ENCODE results near the gene PRDM5. TPM values are rescaled to one million over a fixed set of nuclear protein-coding genes. Genes with fewer than 3 reads are reported as not detected.

The PRDM5 gene
- total RNA-seq, 1 experiment from 2014 or later, result 8.3 TPM

GRCh38 chr4:120723986-120724385 is 198.5 kb downstream of the PRDM5 start:
- intact Hi-C loops (cut with micrococcal nuclease; ENCODE audit: unreplicated experiment), result no loop called here
- BruUV-seq (replicated peaks), result no TSS peak
- Mint-ChIP-seq H3K27me3 (ENCODE audit: unreplicated experiment) (no peaks in the 10 kb centered on the region), H3K27ac (ENCODE audit: unreplicated experiment) (no peak overlapping the region), H3K4me3 (ENCODE audit: low read depth, unreplicated experiment) (no peak overlapping the region), H3K36me3 (ENCODE audit: insufficient read depth, unreplicated experiment) (no peaks in the 10 kb centered on the region), H3K9me3 (ENCODE audit: low read depth, unreplicated experiment) (no peaks in the 10 kb centered on the region), H3K4me1 (ENCODE audit: low read depth, unreplicated experiment) (no peaks in the 10 kb centered on the region)
- TF ChIP-seq CTCF (IDR thresholded peaks at IDR 0.05; ENCODE audit: unreplicated experiment), result no peak
- no peak for DNase-seq
- CTCF ChIA-PET, result no interaction called here

GRCh38 chr4:120723105-120723504 is 199.4 kb downstream of the PRDM5 start:
- H3K4me1 Mint-ChIP-seq (ENCODE audit: low read depth, unreplicated experiment), result no peaks in the 10 kb centered on the region
- DNase-seq, result no peak
- H3K36me3 Mint-ChIP-seq (ENCODE audit: insufficient read depth, unreplicated experiment), result no peaks in the 10 kb centered on the region
- TF ChIP-seq CTCF (IDR thresholded peaks at IDR 0.05; ENCODE audit: unreplicated experiment), result no peak
- no peak overlapping the region for H3K27ac Mint-ChIP-seq (ENCODE audit: unreplicated experiment)
- H3K4me3 Mint-ChIP-seq (ENCODE audit: low read depth, unreplicated experiment), result no peak overlapping the region
- intact Hi-C loops (cut with micrococcal nuclease; ENCODE audit: unreplicated experiment), result no loop called here
- CTCF ChIA-PET, result no interaction called here
- no TSS peak for BruUV-seq (replicated peaks)
- H3K9me3 Mint-ChIP-seq (ENCODE audit: low read depth, unreplicated experiment), result no peaks in the 10 kb centered on the region
- H3K27me3 Mint-ChIP-seq (ENCODE audit: unreplicated experiment), result no peaks in the 10 kb centered on the region

GRCh38 chr4:120722655-120723054 is 199.9 kb downstream of the PRDM5 start:
- H3K4me3 Mint-ChIP-seq (ENCODE audit: low read depth, unreplicated experiment), result no peak overlapping the region
- H3K27me3 Mint-ChIP-seq (ENCODE audit: unreplicated experiment), result no peaks in the 10 kb centered on the region
- H3K4me1 Mint-ChIP-seq (ENCODE audit: low read depth, unreplicated experiment), result no peaks in the 10 kb centered on the region
- no peaks in the 10 kb centered on the region for H3K36me3 Mint-ChIP-seq (ENCODE audit: insufficient read depth, unreplicated experiment)
- no peak overlapping the region for H3K27ac Mint-ChIP-seq (ENCODE audit: unreplicated experiment)
- CTCF ChIA-PET, result no interaction called here
- H3K9me3 Mint-ChIP-seq (ENCODE audit: low read depth, unreplicated experiment), result no peaks in the 10 kb centered on the region
- no peak for DNase-seq
- no TSS peak for BruUV-seq (replicated peaks)
- TF ChIP-seq CTCF (IDR thresholded peaks at IDR 0.05; ENCODE audit: unreplicated experiment), result no peak
- intact Hi-C loops (cut with micrococcal nuclease; ENCODE audit: unreplicated experiment), result no loop called here

- H3K27me3 Mint-ChIP-seq (ENCODE audit: unreplicated experiment), result no peaks in the 10 kb centered on the region
- no peak overlapping the region for H3K27ac Mint-ChIP-seq (ENCODE audit: unreplicated experiment)
- H3K4me1 Mint-ChIP-seq (ENCODE audit: low read depth, unreplicated experiment), result no peaks in the 10 kb centered on the region
- H3K4me3 Mint-ChIP-seq (ENCODE audit: low read depth, unreplicated experiment), result no peak overlapping the region
- intact Hi-C loops (cut with micrococcal nuclease; ENCODE audit: unreplicated experiment), result no loop called here
- CTCF ChIA-PET, result no interaction called here
- no TSS peak for BruUV-seq (replicated peaks)
- H3K9me3 Mint-ChIP-seq (ENCODE audit: low read depth, unreplicated experiment), result no peaks in the 10 kb centered on the region
- TF ChIP-seq CTCF (IDR thresholded peaks at IDR 0.05; ENCODE audit: unreplicated experiment), result no peak
- no peak for DNase-seq
- no peaks in the 10 kb centered on the region for H3K36me3 Mint-ChIP-seq (ENCODE audit: insufficient read depth, unreplicated experiment)
These were observed 202.1 kb downstream of the PRDM5 start for GRCh38 chr4:120720354-120720934.
